Measurements from ENCODE around the gene SETDB1.
"Not testable (repeated sequence)": the region's sequence is repeated elsewhere in the genome, so short reads cannot be mapped to it uniquely, and the experiment has no call there.

SETDB1 gene

DNA sequence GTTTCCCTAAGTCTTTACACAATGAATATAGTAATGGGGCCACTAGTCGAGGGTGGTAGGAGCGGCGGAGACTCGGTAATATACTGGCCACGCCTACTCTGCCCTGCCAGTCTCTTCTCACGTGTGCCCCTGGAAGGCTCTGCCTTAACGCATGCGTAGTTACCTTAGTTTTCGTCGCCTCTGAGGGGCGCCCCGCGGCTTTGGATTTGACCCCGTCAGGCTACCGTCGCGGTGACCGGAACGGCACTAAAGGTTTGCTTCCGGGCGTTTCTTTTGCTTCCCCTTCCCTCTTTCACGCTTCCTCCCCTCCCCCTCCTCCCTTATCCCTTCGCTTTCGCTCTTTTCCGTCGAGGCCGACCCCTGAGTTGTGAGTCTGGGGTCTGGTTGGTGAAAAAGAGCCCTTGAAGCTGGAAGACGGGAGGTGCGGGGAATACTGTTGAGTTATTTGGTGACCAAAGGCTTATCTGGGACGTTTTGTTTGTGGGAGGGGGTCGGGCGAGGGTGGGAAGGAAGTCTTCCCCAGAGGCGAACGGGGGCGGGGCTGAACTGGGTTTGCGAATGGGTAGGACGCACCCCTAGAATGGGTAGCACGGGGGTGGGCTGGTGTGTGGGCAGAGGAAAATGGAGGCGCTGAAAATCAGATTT, at the start of gene SETDB1:
Gene SETDB1 (plus strand): TSS at position 267 of the 645 bp plus-strand sequence. CDS start 1,352 bp downstream, outside the sequence.
- DNase-seq (ENCODE audit: low read depth) = peak; percentile 94
- TF ChIP-seq, protein P1, sequence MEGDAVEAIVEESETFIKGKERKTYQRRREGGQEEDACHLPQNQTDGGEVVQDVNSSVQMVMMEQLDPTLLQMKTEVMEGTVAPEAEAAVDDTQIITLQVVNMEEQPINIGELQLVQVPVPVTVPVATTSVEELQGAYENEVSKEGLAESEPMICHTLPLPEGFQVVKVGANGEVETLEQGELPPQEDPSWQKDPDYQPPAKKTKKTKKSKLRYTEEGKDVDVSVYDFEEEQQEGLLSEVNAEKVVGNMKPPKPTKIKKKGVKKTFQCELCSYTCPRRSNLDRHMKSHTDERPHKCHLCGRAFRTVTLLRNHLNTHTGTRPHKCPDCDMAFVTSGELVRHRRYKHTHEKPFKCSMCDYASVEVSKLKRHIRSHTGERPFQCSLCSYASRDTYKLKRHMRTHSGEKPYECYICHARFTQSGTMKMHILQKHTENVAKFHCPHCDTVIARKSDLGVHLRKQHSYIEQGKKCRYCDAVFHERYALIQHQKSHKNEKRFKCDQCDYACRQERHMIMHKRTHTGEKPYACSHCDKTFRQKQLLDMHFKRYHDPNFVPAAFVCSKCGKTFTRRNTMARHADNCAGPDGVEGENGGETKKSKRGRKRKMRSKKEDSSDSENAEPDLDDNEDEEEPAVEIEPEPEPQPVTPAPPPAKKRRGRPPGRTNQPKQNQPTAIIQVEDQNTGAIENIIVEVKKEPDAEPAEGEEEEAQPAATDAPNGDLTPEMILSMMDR (IDR thresholded peaks at IDR 0.05; ENCODE audit: low read depth, low read length, missing control alignments) = peak; percentile 5
- peak within 1 kb of the TSS; percentile 87 for H3K4me3 ChIP-seq (ENCODE audit: low read depth, low read length)

DNA sequence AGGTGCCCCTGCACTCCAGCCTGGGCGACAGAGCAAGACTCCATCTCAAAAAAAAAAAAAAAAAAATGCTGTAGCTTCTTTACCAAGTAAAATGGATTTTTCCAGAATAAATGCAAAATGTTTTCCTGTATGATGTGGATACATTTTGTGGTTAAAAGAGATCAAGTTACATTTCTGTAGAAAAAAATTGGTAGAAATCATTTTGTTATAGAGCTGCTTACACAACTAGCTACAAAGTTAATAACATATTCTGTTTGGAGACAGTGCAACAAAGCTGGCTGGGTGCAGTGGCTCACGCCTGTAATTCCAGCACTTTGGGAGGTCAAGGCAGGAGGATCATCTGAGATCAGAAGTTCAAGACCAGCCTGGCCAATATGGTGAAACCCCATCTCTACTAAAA, 47.2 kb upstream of the SETDB1 start:
- DNase-seq (ENCODE audit: low read depth); H3K4me3 ChIP-seq (ENCODE audit: low read depth, low read length): not testable (repeated sequence)

DNA sequence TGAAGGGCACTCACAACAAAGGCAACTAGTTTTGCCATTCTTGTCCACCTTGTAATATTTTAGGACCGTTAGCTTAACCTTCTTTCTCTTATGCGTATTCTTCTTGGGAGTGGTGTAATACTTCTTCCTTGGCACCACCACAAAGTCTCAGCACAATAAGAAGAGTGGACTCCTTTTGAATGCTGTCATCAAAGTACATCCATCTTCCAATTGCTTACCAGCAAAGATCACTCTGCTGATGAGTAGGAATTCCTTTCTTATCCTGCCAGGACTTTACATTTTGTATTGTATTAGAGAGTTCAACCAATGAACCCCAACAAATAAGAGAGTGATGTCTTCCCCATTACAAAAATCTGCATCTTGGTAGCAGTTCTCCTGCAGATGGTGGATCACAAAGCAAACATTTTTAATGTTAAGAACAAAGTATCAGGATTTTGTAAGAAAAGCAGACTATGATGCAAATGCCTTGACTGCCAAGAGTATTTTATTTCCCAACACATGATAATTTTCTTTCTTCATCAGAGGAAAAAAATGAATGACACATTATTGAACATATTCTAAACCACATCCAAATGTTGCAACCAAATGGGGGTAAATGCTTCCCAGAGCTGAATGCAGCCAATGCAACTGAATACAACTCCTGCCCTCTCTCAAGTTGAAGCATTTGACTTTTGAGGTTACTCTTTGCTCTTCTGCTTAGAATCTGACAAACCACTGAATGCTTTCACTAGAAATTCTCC, 44.7 kb upstream of the SETDB1 start:
- TF ChIP-seq, protein P1 (IDR thresholded peaks at IDR 0.05; ENCODE audit: low read depth, low read length, missing control alignments) = no peak
- no peak overlapping the region for H3K4me3 ChIP-seq (ENCODE audit: low read depth, low read length)
- no peak for DNase-seq (ENCODE audit: low read depth)

DNA sequence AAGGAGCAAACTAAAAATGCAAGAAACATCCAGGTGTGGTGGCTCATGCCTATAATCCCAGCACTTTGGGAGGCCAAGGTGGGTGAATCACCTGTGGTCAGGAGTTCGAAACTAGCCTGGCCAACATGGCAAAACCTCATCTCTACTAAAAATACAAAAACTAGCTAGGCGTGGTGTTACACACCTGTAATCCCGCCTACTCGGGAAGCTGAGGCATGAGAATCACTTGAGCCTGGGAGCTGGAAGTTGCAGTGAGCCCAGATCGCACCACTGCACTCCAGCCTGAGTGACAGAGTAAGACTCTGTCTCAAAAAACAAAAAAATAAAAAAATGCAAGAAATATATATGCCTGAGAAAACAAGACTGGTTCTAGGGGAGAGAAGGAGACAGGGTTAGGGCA, 43.0 kb upstream of the SETDB1 start:
- H3K4me3 ChIP-seq (ENCODE audit: low read depth, low read length); DNase-seq (ENCODE audit: low read depth): not testable (repeated sequence)

DNA sequence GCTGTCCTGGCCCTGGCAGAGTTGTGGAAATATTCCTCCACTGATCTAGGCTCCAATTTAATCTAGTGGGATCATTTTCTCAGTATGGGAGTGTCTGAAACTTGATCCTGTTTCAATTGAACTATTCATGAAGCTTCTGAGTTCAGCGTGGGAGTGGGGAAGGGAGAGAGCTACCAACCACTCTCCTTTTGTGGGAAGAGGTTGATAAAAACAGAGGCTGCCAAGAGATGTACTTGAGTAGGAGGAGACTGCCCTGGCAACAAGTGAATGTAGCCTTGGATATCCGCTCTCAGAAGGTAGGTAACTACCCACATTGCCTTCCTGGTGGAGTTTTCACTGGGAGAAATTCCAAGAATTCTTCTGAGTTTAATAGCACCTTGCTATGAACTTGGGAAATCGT, 39.1 kb upstream of the SETDB1 start, which contains the start of gene CTXND2:
Gene CTXND2 (plus strand): TSS at position 119 of the 400 bp plus-strand sequence. CDS start 25,179 bp downstream, outside the sequence.
- TF ChIP-seq, protein P1 (IDR thresholded peaks at IDR 0.05; ENCODE audit: low read depth, low read length, missing control alignments) = no peak
- H3K4me3 ChIP-seq (ENCODE audit: low read depth, low read length) = no peak within 1 kb of the TSS
- no peak for DNase-seq (ENCODE audit: low read depth)

DNA sequence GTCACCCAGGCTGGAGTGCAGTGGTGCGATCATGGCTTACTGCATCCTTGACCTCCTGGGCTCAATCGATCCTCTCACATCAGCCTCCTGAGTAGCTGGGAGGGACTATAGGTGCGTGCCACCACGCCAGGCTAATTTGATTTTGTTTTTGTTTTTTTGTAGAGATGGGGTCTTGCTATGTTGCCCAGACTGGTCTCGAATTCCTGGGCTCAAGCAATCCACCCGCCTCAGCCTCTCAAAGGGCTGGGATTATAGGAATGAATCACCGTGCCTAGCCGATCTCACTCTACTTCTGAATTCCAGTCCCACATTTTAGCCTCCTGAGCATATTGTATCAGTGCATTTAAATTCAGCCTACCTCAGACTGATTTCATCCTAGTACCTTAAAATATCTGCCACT, 37.4 kb upstream of the SETDB1 start:
- no peak for DNase-seq (ENCODE audit: low read depth)
- no peak overlapping the region for H3K4me3 ChIP-seq (ENCODE audit: low read depth, low read length)
- TF ChIP-seq, protein P1 (IDR thresholded peaks at IDR 0.05; ENCODE audit: low read depth, low read length, missing control alignments) = no peak

DNA sequence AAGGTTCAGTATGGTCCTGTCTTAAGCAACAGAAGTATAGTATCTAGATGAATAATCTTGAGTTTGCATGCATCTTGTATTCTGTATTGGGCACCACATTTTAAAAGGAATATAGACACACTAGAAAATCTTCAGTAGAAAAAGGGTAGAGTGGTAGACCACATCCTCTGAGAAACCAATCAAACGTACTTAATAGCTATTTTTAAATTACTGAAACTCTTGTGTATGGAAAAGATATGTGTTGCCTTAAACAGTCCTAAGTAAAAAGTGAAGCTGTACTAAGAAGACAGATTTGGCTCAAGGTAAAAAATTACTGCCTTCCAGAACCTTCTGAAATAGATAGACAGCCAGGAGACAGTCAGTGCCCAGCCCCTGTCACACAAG, 36.1 kb upstream of the SETDB1 start:
- peak; percentile 34 for DNase-seq (ENCODE audit: low read depth)
- H3K4me3 ChIP-seq (ENCODE audit: low read depth, low read length) = no peak overlapping the region
- TF ChIP-seq, protein P1 (IDR thresholded peaks at IDR 0.05; ENCODE audit: low read depth, low read length, missing control alignments) = no peak
